Cortex of kidney (tissue), 1 donor: ENCODE results near the gene CENPF.
"Not testable (repeated sequence)": the region's sequence is repeated elsewhere in the genome, so short reads cannot be mapped to it uniquely, and the experiment has no call there.

Experiments
- DNase-seq: peaks from one replicate; lab custom pipeline; 2025; lab: John Stamatoyannopoulos, UW

Gene CENPF

DNA sequence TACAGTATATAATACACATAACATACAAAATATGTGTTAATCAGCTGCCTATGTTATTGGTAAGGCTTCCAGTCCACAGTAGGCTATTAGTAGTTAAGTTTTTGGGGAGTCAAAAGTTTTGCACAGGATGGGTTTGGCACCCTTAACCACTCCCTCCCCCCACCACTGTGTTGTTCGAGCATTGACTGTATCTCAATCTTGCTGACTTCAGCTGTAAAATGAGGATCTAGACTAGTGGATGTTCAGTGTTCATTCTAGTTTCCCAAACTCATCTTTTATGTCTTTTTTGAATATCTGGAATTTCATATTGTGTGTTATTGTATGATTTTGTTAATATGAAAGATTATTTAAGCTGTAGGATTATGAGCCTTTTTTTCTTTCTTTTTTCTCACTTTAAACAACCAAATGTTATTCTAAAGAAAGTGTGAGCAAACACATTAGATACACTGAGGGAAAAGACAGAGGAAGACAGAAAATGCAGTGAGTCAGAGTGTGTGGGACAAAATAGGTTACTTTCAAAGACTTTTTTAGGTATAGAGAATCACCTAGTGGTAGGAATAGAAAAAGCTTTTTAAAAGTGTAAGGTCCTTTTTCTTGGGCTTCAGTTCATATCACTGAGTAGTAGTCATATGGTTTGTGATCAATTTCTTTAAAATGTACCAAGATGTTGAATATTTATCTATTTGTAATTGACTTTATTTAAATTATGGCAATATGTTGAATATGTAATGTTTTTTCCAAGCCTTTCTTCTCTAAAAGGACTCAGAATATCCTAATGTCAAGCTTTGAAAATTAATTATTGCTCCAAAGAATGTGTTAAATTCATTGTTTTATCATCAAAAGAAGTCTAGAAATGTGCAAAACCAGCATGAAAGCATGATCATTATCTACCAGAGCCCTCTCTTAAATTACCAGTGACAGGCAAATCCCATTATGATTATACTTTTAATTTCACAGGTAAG lies 17.9 kb upstream of the CENPF start:
- no peak for DNase-seq

- DNase-seq: no peak
Measured at GRCh38 chr1:214586621-214587020, 16.4 kb upstream of the CENPF start.

GRCh38 chr1:214587165-214587564 lies 15.8 kb upstream of the CENPF start:
- DNase-seq: no peak

GRCh38 chr1:214588963-214589597 lies 13.9 kb upstream of the CENPF start:
- no peak for DNase-seq

- DNase-seq: no peak
Measured at GRCh38 chr1:214590696-214591095, 12.3 kb upstream of the CENPF start.

DNA sequence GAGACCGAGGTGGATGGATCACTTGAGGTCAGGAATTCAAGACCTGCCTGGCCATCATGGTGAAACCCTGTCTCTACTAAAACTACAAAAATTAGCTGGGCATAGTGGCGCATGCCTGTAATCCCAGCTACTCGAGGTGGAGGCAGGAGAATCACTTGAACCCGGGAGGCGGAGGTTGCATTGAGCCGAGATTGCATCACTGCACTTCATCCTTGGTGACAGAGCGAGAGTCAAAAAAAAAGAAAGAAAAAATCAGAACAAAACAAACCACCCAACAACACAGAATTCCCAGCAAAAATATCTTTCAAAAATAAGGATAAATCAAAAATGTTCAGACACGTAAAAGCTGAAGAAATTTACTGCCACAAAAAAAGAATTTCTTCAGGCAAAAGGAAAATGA lies 11.1 kb upstream of the CENPF start:
- not testable (repeated sequence) for DNase-seq

DNA sequence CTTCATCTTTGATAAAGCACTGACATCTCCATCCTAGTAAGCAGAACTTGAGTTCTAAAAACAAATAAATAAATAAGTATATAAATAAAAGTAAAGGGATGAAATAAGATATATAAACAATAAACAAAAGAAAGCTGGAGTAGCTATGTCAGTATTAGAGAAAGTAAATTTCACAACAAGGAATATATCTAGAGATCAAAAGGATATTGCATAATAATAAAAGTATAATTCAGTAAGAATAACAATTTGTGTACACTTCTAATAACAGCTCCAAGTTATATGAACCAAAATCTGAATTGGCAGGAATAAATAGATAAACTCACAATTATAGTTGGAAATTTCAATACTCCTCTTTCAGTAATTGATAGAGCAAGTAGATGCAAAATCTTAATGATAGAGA lies 9.8 kb upstream of the CENPF start:
- no peak for DNase-seq

GRCh38 chr1:214603819-214604252 lies 841 bp downstream of the CENPF start:
- no peak for DNase-seq

- no peak for DNase-seq
Measured at GRCh38 chr1:214604523-214604922, 1.5 kb downstream of the CENPF start.

DNA sequence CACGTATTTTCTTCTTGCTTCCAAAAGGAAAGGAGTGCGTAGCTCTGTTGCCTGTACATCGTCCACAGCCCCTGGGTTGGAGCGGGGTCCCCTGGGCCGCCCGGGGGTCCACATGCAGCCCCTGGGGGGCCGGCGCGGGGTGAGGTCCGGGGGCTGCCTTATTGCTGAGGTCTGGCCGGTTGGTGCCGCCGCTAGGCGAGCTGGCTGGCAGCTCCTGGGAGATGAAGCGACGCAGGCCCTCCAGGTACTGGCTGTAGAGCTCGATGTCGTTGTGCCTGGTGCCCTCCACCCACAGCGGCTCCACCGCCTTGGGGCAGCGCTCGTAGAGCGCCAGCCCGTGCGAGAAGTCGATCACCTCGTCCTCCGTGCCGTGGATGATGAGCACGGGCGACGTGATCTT lies 2.5 kb downstream of the CENPF start:
- not testable (repeated sequence) for DNase-seq

GRCh38 chr1:214605933-214606925 lies 3.2 kb downstream of the CENPF start:
- not testable (repeated sequence) for DNase-seq

DNA sequence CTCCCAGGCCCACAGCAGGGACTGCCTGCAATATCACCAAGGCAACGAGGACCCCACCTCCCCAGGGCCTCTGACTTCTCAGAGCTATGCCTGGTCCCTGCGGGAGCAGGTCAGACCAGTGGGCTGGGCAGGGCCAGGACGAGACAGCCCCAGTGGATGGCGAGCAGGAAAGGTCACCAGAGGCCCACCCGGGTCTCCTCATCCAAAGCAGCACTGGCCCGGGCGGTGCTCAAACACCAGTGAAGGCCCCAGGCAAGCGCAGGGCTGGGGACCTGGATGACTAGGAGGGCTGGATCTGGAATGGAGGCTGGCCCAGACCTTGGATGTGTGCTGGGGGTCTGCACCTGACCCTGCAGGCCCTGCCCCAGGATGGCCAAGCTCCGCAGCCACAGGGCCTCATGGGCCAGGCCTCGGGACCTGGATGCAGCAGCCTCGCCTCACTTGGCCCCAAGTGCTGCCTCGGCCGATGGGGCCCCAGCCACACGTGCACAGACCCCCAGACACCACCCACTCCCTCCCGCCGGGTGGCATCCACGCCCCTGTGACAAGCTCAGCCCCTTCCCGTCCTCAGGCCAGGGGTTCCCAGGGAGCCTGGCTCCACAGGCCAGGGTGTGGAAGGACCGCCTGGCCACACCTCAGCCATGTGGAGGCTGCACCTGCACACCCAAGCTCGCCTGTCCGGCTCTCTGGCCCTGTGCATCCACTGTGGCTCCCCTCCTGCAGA lies 4.7 kb downstream of the CENPF start:
- not testable (repeated sequence) for DNase-seq

DNA sequence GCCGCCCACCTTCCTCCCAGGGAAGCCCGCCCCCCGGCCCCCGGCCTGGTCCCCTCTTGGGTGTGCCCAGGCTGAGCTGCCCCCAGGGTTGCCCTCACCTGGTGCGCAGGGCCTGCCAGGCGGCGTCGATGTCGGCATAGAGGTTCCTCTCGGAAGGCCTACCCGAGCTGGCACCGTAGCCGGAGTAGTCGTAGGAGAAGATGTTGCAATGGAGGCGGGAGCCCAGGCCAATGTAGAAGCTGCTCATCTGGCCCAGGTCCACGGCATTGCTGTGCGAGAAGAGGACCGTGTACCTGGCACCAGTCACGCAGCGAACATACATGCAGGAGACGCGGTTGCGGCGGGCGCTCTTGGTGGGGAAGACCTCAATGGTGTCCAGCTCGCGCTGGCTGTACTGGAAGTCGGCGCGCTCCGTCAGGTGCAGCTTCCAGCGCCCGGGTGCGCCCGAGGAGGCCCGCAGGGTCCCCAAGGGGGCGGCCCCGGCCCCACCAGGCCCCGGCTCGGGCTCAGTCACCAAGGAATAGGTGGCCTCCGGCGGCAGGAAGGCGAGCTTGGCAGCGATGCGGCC lies 5.3 kb downstream of the CENPF start:
- DNase-seq: not testable (repeated sequence)

- DNase-seq: not testable (repeated sequence)
Measured at GRCh38 chr1:214608817-214609216, 5.8 kb downstream of the CENPF start.

- no peak for DNase-seq
Measured at GRCh38 chr1:214609692-214610091, 6.7 kb downstream of the CENPF start.

DNA sequence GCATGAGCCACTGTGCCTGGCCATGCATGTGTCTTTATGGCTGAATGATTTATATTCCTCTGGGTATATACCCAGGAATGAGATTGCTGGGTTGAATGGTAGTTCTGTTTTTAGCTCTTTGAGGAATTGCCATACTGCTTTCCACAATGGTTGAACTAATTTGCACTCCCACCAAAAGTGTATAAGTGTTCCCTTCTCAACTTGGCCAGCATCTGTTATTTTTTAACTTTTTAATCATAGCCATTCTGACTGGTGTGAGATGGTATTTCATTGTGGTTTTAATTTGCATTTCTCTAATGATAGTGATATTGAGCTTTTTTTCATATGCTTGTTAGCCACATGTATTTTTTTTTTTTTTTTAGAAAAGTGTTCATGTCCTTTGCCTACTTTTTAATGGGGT lies 7.1 kb downstream of the CENPF start:
- not testable (repeated sequence) for DNase-seq

DNA sequence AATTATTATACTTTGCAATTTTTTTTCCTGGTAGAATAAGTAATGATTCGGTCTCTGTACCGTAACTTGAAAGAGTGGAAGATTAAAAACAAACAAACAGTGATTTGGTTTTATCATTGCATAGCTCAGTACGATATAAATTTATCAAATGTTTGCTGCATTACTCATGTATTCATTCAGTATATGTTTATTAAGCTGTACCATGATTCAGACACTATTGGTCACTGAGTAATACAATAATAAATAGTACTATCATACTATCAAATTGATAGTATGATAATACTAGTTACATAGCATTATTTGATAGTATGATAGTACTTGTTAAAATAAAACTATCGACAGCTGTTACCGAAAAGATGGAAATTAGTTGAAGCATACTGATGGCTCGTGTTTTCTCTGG lies 12.1 kb downstream of the CENPF start:
- DNase-seq: no peak

GRCh38 chr1:214615871-214616270 lies 12.9 kb downstream of the CENPF start:
- DNase-seq: no peak

GRCh38 chr1:214617246-214617645 lies 14.3 kb downstream of the CENPF start:
- no peak for DNase-seq

GRCh38 chr1:214617843-214618242 lies 14.8 kb downstream of the CENPF start:
- DNase-seq: no peak

DNA sequence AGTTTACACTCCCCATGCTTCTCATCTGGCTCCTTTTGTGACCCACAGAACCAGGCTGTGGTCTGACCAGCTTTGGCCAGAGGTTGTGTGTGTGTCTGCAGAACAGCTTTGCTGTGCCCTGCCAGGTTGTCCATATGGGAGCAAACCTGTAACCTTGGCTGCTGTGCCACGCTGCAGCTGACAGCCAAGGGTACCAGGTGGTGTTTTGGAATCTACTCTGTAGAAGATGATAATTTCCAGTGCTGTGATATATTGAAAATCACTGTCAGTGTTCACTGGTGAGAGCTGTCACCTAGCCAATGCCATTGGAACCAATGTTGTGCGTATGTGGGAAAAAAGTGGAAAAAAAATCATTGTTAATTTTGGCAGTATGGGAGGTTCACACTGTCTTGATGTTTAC lies 18.2 kb downstream of the CENPF start:
- DNase-seq: no peak
